Uterus (tissue), 2 donors: ENCODE data around the gene INPP5F.

ENCODE experiments used
- POLR2A ChIP-seq, 2 donors: fragments of 450-650 bp; IDR thresholded peaks; one replicate each; pipeline ENCODE4 v1.6.1; 2016; ENCODE audit warnings: antibody characterized with exemption in 2 of 2, mild to moderate bottlenecking in 1 of 2, moderate library complexity in 1 of 2
- TF ChIP-seq, protein P1 (sequence below), 4 experiments: fragments of 200-600 bp in 2 of 4; fragments of 450-650 bp in 2 of 4; sonication (generic) in 2 of 4; IDR thresholded peaks; one replicate each; pipeline ENCODE4 v1.5.1; 2016 to 2019; ENCODE audit warnings: antibody characterized with exemption in 4 of 4, mild to moderate bottlenecking in 2 of 4, moderate library complexity in 1 of 4

- no peak for TF ChIP-seq POLR2A (IDR thresholded peaks at IDR 0.05)
- TF ChIP-seq, protein P1, sequence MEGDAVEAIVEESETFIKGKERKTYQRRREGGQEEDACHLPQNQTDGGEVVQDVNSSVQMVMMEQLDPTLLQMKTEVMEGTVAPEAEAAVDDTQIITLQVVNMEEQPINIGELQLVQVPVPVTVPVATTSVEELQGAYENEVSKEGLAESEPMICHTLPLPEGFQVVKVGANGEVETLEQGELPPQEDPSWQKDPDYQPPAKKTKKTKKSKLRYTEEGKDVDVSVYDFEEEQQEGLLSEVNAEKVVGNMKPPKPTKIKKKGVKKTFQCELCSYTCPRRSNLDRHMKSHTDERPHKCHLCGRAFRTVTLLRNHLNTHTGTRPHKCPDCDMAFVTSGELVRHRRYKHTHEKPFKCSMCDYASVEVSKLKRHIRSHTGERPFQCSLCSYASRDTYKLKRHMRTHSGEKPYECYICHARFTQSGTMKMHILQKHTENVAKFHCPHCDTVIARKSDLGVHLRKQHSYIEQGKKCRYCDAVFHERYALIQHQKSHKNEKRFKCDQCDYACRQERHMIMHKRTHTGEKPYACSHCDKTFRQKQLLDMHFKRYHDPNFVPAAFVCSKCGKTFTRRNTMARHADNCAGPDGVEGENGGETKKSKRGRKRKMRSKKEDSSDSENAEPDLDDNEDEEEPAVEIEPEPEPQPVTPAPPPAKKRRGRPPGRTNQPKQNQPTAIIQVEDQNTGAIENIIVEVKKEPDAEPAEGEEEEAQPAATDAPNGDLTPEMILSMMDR (IDR thresholded peaks at IDR 0.05) = no peak
Observed at GRCh38 chr10:119826771-119827170, 100.9 kb downstream of the INPP5F start.
